ENCODE data around the gene PRM2.
A peak's percentile ranks its signal among the peaks of the same experiment; 100 is the strongest.

The PRM2 gene

GRCh38 chr16:11276143-11276895, at the start of gene PRM2:
PRM2 (minus strand) TSS chr16:11276480; CDS start chr16:11276370, 110 bp downstream.
- DNase-seq, result no peak

- no peak for DNase-seq
Measured at GRCh38 chr16:11325404-11326083, 49.3 kb upstream of the PRM2 start.

GRCh38 chr16:11323551-11324336, 47.5 kb upstream of the PRM2 start:
- no peak for DNase-seq

- no peak for DNase-seq
Measured at GRCh38 chr16:11322823-11323222, 46.5 kb upstream of the PRM2 start.

GRCh38 chr16:11321662-11322061, 45.4 kb upstream of the PRM2 start:
- DNase-seq, result no peak

GRCh38 chr16:11320170-11320569, 43.9 kb upstream of the PRM2 start:
- DNase-seq, result peak; percentile 69

- DNase-seq, result peak; percentile 60
Measured at GRCh38 chr16:11319529-11320146, 43.4 kb upstream of the PRM2 start.

- no peak for DNase-seq
Measured at GRCh38 chr16:11318817-11319216, 42.5 kb upstream of the PRM2 start.

- DNase-seq, result no peak
Measured at GRCh38 chr16:11316331-11317015, 40.2 kb upstream of the PRM2 start.

GRCh38 chr16:11315510-11315909, 39.2 kb upstream of the PRM2 start:
- no peak for DNase-seq

GRCh38 chr16:11314309-11314894, 38.1 kb upstream of the PRM2 start:
- no peak for DNase-seq

- no peak for DNase-seq
Measured at GRCh38 chr16:11313493-11314308, 37.4 kb upstream of the PRM2 start.

- DNase-seq, result peak; percentile 17
Measured at GRCh38 chr16:11312718-11313492, 36.6 kb upstream of the PRM2 start.

GRCh38 chr16:11310997-11311561, 34.8 kb upstream of the PRM2 start:
- no peak for DNase-seq

GRCh38 chr16:11310634-11310977, 34.3 kb upstream of the PRM2 start:
- no peak for DNase-seq

GRCh38 chr16:11309895-11310633, 33.8 kb upstream of the PRM2 start:
- no peak for DNase-seq

GRCh38 chr16:11308493-11309283, 32.4 kb upstream of the PRM2 start:
- no peak for DNase-seq

GRCh38 chr16:11307639-11308492, 31.6 kb upstream of the PRM2 start:
- no peak for DNase-seq
